Head of caudate nucleus (tissue), 42 donors: ENCODE data around the gene GFER.
A peak's percentile ranks its signal among the peaks of the same experiment; 100 is the strongest.
"Not testable (repeated sequence)": the region's sequence is repeated elsewhere in the genome, so short reads cannot be mapped to it uniquely, and the experiment has no call there.

Experiments used
- DNase-seq, 42 donors: peaks; one replicate each; pipeline versions ENCODE4 v3.0.0 to v3.0.0-alpha.2; 2020 to 2021; ENCODE audit warnings: mixed read lengths in 7 of 42
- intact Hi-C: fragments of 100-400 bp; cut with DNase I; formaldehyde crosslinking; loops from one replicate; pipeline ENCODE4 v1.15.0; 2022

Gene GFER

GRCh38 chr16:2031081-2031577 lies 47.1 kb downstream of the GFER start:
- intact Hi-C loops, result no loop called here
- DNase-seq, result no peak

DNA sequence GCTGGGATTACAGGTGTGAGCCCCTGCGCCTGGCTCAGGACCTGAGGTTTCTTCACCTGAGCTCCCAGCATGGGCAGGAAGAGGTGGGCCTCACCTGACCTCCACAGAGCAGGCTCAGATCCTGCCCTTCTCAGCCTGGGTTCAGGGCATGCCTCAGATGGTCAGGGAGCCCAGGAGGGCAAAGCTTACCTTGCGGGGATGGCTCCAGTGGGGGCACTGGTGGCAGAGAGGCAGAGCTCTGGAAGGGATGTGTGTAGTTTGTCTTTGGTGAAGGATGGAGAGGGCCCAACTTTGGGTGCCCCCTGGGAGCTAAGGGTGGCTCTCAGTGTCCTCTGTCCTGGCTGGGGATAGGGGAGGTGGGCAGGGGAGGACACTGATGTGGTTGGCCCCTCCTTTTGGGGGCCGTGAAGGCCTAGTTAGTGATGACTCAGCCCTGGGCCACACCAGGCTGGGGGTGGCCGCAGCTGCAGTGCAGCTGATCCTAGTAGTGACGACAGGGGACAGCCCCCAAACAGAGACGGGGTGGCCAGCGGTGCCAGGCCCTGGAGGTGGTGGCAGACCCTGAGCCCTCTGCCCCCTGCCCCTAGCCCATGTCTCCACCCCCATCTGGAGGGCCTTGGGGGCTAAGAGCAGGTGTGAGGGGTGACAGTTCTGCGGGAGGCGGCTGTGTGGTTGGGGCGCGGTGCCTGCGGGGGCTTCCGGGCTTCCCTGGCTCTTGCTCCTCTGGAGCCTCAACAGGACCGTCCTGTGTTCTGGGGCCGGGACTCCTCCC lies 48.5 kb downstream of the GFER start:
- DNase-seq, result peak in 38 of 42 donors; percentile 26 to 83 (median 62)
- intact Hi-C loops, result no loop called here

DNA sequence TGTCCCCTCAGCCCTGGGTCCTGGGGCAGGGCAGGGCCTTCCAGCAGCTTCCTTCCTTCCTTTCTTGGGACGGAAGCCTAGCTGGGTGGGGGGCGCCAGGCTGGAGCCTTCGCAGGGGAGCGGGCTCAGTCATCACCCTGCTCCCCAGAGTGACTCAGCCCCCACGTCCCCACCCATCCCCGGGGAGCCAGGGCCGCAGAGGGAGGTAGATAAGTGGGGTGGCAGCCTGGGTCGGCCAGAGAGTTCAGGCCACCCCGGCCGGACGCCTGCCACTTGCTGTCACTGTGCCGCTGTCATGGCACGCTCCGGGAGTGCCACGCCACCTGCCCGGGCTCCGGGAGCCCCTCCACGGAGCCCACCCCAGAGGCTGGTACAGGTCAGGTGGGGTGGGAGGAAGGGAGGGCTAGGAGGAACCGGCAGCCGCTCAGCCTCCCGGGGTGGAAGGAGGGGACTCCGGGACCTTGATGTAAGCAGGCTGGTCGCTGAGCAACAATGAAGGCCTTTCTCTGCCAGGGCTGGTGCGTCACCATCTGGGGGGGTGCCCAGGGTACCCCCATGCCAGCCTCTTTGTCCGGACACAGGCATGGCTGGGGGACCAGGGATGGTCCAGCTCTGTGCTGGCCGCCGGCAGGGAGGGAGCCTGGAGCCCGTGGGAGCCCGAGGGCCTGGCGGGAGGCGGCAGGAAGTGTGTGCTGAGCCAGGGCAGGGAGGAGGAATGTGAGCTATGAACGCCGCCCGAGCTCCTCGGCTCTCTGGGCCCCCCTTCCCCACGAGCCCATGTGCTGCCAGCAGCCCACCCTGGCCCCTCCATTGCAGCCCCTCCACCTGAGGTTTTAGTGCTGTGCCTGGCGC lies 49.3 kb downstream of the GFER start:
- intact Hi-C loops, result no loop called here
- DNase-seq, result peak; percentile 80 to 98 (median 92)

GRCh38 chr16:2033909-2034695 lies 50.1 kb downstream of the GFER start:
- intact Hi-C loops, DNase-seq: not testable (repeated sequence)

DNA sequence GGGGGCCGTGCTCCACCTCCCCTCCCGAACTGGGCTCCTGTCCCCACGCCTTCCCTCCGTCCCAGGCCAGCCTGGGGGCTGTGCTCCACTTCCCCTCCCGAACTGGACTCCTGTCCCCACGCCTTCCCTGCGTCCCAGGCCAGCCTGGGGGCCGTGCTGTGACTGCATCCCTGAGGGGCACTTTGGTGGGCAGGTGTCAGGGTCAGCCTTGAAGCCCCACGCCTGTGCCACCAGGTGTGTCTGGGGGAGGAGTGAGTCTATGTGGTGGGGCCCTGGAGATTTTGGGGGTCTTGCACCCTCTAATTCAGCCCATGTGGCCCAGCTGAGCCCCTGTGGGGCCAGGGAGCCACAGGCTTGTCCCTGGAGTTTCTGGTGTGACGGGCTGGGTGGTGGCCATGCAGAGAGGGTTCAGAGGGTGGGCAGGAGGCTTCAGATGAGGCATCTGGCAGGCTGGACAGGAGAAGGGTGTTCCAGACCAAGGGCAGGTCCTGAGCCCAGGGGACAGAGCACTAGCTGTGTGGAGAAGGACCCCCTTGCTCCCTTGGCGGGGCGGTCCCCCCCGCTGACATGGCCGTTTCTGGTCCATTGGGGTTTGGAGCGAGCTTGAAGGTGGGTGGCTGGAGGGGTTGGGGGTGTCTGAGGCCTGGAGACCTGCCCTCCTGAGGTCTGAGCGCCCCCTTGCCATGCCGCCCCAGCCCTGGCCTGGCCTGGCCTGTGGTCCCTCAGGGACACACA lies 50.9 kb downstream of the GFER start:
- no peak for DNase-seq
- intact Hi-C loops, result no loop called here

DNA sequence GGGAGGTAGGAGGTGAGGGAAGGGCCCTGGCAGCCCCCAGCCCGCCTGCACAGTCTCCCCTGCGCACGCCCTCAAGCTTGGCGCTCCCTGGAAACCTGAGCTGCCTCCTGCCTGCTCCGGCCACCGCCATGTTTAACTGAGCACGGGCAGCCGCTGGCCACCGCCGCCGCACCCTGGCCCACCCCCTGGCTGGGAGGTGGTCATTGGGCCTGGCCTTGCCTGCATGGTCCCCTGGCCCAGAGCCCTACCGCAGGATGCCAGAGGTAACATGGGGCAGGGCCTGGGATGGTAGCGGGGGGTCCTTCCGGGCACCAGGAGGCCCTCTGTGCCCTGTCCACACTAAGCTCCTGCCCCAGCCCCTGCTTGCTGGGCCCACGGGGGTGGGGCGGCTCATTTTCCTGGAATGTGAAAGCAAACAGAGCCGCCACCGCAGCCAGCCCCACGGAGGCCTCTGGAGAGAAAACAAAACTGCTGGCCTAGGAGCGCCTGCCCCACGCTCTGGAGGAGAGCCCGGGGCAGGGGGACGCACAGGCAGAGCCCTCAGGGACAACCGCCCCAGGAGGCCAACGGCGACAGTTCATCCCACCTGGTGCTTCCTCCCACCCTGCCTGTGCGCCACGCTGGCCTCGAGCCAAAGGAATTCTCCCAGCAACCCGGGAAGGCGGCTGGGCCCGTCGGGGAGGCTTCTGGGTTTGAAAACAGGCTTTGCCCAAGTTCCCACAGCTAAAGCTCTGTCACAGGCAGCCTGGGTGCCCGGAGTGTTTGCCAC lies 51.6 kb downstream of the GFER start:
- intact Hi-C loops, result no loop called here
- DNase-seq, result peak in 3 of 42 donors; percentile 20 to 52 (median 21)

GRCh38 chr16:2036200-2036966 lies 52.4 kb downstream of the GFER start:
- intact Hi-C loops, result no loop called here
- no peak for DNase-seq

- intact Hi-C loops, result no loop called here
- no peak for DNase-seq
These were observed 53.1 kb downstream of the GFER start for GRCh38 chr16:2037115-2037514.
